NT2/D1 (cell line): ENCODE measurements around the gene MMP17.
"Not testable (repeated sequence)": the region's sequence is repeated elsewhere in the genome, so short reads cannot be mapped to it uniquely, and the experiment has no call there.

Experiments used
- DNase-seq: peaks from one replicate; pipeline ENCODE4 v3.0.0-alpha.2; 2011; ENCODE audit warnings: low read depth, low spot score
- H3K27me3 ChIP-seq: 2 replicates; pipeline ENCODE4 v1.6.0; 2011; ENCODE audit warnings: mild to moderate bottlenecking; ENCODE audit not compliant: insufficient read length, insufficient read depth
- H3K36me3 ChIP-seq: 2 replicates; pipeline ENCODE4 v1.6.1; 2011; ENCODE audit warnings: mild to moderate bottlenecking, low read length, mixed read lengths; ENCODE audit not compliant: insufficient read depth, insufficient read length
- H3K4me1 ChIP-seq: 2 replicates; pipeline ENCODE4 v1.5.1; 2011; ENCODE audit not compliant: insufficient read depth, insufficient read length
- H3K4me3 ChIP-seq: 2 replicates; pipeline ENCODE4 v1.5.1; 2011; ENCODE audit warnings: low read depth; ENCODE audit not compliant: insufficient read length
- H3K9ac ChIP-seq: 2 replicates; pipeline ENCODE4 v1.6.0; 2011; ENCODE audit warnings: low read depth; ENCODE audit not compliant: insufficient read length
- H3K9me3 ChIP-seq: 2 replicates; pipeline ENCODE4 v1.5.1; 2011; ENCODE audit warnings: mild to moderate bottlenecking, low read length; ENCODE audit not compliant: insufficient read depth
- SUZ12 ChIP-seq: IDR thresholded peaks from 2 replicates; pipeline ENCODE4 v1.6.1; 2011; ENCODE audit not compliant: insufficient read length, insufficient read depth; ENCODE audit errors: extremely low read depth
- YY1 ChIP-seq: IDR thresholded peaks from 2 replicates; pipeline ENCODE4 v1.6.1; 2011; ENCODE audit not compliant: insufficient read length, insufficient read depth
- ZNF274 ChIP-seq: IDR thresholded peaks from 2 replicates; pipeline ENCODE4 v1.6.1; 2011; ENCODE audit warnings: mild to moderate bottlenecking, low read depth, low read length

Gene MMP17

DNA sequence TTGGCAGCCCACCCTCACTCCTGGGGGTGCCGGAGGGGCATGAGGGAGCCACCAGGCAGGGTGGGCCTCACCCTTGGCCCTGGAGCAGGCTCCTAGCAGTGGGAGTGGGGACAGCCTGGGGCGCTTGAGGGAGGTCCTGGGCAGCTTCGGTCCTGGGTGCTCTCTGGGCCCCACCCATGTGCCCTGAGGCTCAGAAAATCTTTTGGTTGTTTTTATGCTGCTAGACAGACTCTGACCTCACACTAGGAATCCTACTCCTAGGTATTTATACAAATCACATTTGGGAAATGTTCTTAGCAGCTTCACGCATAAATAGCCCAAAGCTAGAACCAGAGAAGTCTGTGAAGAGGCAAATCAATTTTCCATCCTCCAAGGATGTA, 55.3 kb downstream of the MMP17 start:
- H3K9me3 ChIP-seq: peaks cover 23% of the 10 kb centered on the region; the same call in 1 of the 2 replicates
- no peaks in the 10 kb centered on the region for H3K36me3 ChIP-seq
- no peaks in the 10 kb centered on the region for H3K27me3 ChIP-seq
- H3K9ac ChIP-seq: peak overlapping the region; percentile 26
- TF ChIP-seq YY1 (no peak), SUZ12 (no peak), ZNF274 (no peak)
- no peak overlapping the region for H3K4me3 ChIP-seq
- no peak for DNase-seq
- H3K4me1 ChIP-seq: peaks cover 10% of the 10 kb centered on the region

DNA sequence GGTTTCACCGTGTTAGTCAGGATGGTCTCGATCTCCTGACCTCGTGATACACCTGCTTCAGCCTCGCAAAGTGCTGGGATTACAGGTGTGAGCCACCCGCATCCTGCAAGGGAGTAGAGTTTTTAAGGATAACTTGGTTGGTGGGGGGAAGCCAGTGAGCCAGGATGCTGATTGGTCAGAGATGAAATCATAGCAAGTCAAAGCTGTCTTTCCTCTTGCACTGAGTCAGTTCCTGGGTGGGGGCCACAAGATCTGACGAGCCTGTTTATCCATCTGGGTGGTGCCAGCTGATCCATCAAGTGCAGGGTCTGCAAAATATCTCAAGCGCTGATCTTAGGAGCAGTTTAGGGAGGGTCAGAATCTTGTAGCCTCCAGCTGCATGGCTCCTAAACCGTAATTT, 56.9 kb downstream of the MMP17 start:
- peaks cover 13% of the 10 kb centered on the region for H3K4me1 ChIP-seq
- DNase-seq, H3K36me3 ChIP-seq, H3K9ac ChIP-seq, H3K27me3 ChIP-seq, H3K4me3 ChIP-seq: not testable (repeated sequence)
- peaks cover 23% of the 10 kb centered on the region; the same call in 1 of the 2 replicates for H3K9me3 ChIP-seq

DNA sequence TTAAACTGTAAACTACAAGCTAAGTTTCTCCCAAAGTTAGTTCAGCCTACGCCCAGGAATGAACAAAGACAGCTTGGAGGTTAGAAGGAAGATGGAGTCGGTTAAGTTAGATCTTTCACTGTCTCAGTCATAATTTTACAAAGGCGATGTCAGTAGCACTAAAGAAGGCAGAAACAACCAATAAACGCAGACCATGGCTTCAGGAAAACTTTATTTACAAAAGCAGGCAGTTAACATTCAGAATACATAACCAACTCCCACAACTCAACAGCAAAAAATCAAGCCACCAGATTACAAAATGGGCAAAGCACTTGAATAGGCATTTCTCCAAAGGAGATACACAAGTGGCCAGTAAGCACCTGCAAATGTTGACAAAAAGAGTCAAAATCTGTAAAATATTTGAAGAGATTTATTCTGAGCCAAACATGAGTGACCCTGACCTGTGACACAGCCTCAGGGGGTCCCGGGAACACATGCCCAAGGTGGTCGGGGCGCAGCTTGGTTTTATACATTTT, 57.4 kb downstream of the MMP17 start:
- no peak for DNase-seq
- Histone ChIP-seq H3K4me3 (no peak overlapping the region), H3K9me3 (peaks cover 23% of the 10 kb centered on the region; the same call in 1 of the 2 replicates), H3K27me3 (no peaks in the 10 kb centered on the region), H3K9ac (no peak overlapping the region), H3K36me3 (no peaks in the 10 kb centered on the region), H3K4me1 (peaks cover 13% of the 10 kb centered on the region)
- no peak for TF ChIP-seq ZNF274
- TF ChIP-seq YY1: no peak
- TF ChIP-seq SUZ12: no peak

DNA sequence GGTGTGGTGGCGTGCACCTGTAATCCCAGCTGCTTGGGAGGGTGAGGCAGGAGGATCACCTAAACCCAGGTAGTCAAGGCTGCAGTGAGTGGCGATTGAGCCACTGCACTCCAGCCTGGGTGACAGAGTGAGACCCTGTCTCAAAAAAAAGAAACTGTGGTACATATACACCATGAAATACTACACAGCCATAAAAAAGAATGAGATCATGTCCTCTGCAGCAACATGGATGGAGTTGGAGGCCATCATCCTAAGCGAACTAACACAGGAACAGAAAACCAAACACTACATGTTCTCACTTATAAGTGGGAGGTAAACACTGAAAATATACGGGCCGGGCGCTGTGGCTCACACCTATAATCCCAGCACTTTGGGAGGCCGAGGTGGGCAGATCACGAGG, 63.5 kb downstream of the MMP17 start:
- H3K27me3 ChIP-seq, H3K4me3 ChIP-seq, DNase-seq, H3K9me3 ChIP-seq, H3K9ac ChIP-seq, H3K36me3 ChIP-seq: not testable (repeated sequence)
- H3K4me1 ChIP-seq: peaks cover 20% of the 10 kb centered on the region

DNA sequence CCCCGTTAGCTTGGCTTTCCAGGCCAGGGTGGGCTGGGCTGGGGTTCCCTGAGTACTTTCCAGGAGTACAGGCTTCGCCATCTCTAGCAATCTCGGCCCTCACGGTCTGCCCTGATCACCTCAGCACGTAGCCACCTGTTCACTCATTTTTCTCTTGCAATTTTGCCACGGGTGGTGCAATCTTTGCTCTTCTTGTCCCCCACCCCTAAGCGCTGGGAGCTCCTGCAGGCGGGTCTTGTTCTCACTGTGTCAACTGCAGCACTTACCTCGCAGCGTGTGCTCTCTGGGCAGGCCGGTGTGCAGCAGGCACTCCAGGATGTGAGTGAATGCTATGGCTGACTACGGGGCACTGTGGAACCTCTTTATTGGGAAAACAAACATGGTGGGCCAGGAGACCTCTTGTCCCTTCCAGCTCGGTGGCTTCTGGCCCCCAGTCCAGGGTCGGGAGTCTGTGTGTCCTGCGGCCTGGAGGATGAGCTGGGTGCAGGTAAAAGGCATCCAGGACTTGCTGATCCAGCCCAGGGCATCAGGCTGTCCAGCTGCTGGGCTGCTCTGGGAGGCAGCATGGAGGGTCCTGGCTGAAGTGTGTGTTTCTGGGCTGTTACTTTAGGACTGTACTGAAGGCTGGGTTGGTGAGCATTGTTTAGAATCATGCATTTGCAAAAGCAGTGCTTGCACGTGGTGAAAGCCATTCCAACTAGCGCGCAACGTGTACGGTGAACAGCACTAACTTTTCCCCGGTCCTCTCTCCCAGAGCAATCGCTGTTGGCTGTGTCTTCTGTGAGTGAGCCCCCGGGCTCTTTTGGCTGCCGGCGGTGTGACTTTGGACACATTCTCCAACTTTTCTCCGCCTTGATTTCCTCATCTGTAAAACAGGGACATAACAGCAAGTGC, 64.8 kb downstream of the MMP17 start:
- TF ChIP-seq YY1: no peak
- TF ChIP-seq ZNF274: no peak
- no peak for TF ChIP-seq SUZ12
- Histone ChIP-seq H3K4me1 (peaks cover 23% of the 10 kb centered on the region), H3K9ac (no peak overlapping the region), H3K4me3 (no peak overlapping the region), H3K27me3 (no peaks in the 10 kb centered on the region), H3K36me3 (peaks cover 11% of the 10 kb centered on the region), H3K9me3 (no peaks in the 10 kb centered on the region)
- DNase-seq: no peak

DNA sequence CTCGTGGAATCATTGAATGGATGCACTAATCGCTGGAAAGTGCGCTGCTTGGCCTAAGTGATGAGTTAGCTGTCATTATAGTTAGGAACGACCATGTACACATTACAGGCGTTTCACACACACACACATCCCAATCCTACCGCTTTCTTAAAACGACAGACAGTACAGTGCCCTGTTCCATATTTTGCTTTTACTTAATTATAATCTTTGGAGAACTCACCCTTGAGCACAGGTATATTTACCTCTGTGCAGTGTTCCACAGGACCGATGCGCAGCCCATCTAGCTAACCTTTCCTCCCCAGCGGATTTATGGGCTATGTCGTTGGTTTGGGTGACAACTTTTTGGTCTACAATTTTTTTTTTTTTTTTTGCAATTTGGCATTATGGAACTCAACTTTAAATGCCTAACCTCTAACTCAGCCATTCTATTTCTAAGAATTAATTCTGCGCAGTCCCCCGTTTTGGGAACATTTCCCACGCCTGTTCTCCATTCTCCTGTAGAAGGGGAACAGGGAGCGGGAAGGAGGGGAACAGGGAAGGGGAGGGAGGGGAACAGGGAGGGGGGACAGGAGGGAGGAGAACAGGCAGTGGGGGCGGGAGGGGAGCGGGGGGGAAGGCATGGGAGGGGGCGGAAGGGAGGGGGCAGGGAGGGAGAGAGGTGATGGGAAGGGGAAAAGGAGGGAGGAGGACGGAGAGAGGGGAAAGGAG, 65.6 kb downstream of the MMP17 start:
- Histone ChIP-seq H3K9ac (no peak overlapping the region), H3K9me3 (no peaks in the 10 kb centered on the region), H3K27me3 (no peaks in the 10 kb centered on the region), H3K4me1 (peaks cover 21% of the 10 kb centered on the region), H3K36me3 (peaks cover 11% of the 10 kb centered on the region), H3K4me3 (no peak overlapping the region)
- no peak for DNase-seq
- TF ChIP-seq YY1: no peak
- no peak for TF ChIP-seq ZNF274
- no peak for TF ChIP-seq SUZ12

DNA sequence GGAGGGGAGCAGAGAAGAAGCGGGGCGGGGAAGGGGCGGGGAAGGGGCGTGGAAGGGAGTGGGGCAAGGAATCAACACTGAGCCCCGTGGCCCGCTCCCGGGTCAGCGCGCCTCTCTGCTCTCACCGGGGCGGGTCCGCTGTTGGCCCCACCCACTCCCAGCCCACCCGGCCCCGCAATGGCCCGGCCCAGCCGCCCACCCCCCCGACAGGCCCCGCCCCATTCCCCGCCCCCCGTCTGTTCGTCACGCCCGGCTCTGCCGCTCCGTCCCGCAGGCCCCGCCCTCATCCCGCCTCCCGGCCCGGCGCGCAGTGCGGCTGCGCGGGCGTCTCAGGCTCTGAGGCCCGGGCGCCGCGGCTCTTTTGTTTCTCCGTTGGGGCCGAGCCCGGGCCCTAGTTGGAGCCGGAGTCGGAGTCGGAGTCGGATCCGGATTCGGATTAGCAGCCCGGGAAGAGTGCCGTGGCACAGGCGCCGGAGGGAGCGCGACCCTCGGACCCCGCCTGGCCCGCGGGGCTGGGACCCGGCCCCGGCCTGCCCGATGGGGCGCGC, 66.2 kb downstream of the MMP17 start, which contains the start of gene ULK1:
TSS of gene ULK1 (plus strand) at position 310 of the 548 bp plus-strand sequence. CDS start 380 bp downstream, outside the sequence.
- Histone ChIP-seq H3K27me3 (no peaks in the 10 kb centered on the region), H3K9ac (peak within 1 kb of the TSS; percentile 87), H3K9me3 (no peaks in the 10 kb centered on the region), H3K4me3 (peak within 1 kb of the TSS; percentile 58), H3K36me3 (peaks cover 11% of the 10 kb centered on the region), H3K4me1 (peaks cover 18% of the 10 kb centered on the region)
- DNase-seq: peak; percentile 80
- no peak for TF ChIP-seq SUZ12
- TF ChIP-seq ZNF274: no peak
- no peak for TF ChIP-seq YY1
